SH-SY5Y (cell line): ENCODE data around the gene RSU1.

Experiments
- GATA2 ChIP-seq: IDR thresholded peaks from 2 replicates; pipeline ENCODE4 v1.6.1; 2011; ENCODE audit warnings: mild to moderate bottlenecking, low read depth, low read length
- GATA3 ChIP-seq: IDR thresholded peaks from 2 replicates; pipeline ENCODE4 v1.6.1; 2011; ENCODE audit warnings: low read depth, mild to moderate bottlenecking, low read length, moderate library complexity

- TF ChIP-seq GATA2: no peak
- no peak for TF ChIP-seq GATA3
Measured at GRCh38 chr10:16828701-16829175, 11.5 kb upstream of the RSU1 start.
